GM23338 (cell line): ENCODE measurements around the gene SGSH. TPM values are rescaled to one million over a fixed set of nuclear protein-coding genes. Genes with fewer than 3 reads are reported as not detected.

Experiments
- ATAC-seq: fragments of 200-7000 bp; cut with Tn5 transposase; 3 replicates; pipeline ENCODE4 v1.9.1; 2020
- DNase-seq: peaks from one replicate; pipeline ENCODE4 v3.0.0-alpha.2; 2015; ENCODE audit warnings: low spot score
- H2AFZ ChIP-seq: fragments of 200-600 bp; sonication (generic); 2 replicates; pipeline ENCODE4 v1.8.0; 2016; ENCODE audit warnings: antibody characterized with exemption, mild to moderate bottlenecking, moderate library complexity
- H3F3A ChIP-seq: fragments of 200-600 bp; sonication (generic); replicated peaks from 2 replicates; pipeline ENCODE4 v1.8.0; 2017; ENCODE audit warnings: antibody characterized with exemption, mixed run types, low read depth
- H3K27ac ChIP-seq: fragments of 200-600 bp; sonication (generic); 2 replicates; pipeline ENCODE4 v1.6.1; 2016; ENCODE audit warnings: low read depth
- H3K27me3 ChIP-seq: fragments of 200-600 bp; sonication (generic); 2 replicates; pipeline ENCODE4 v1.8.0; 2016; ENCODE audit warnings: mild to moderate bottlenecking, mixed run types, moderate library complexity; ENCODE audit not compliant: insufficient read depth
- H3K36me3 ChIP-seq: fragments of 200-600 bp; sonication (generic); 2 replicates; pipeline ENCODE4 v1.8.0; 2016; ENCODE audit warnings: mild to moderate bottlenecking; ENCODE audit not compliant: insufficient read depth
- H3K4me1 ChIP-seq: fragments of 200-600 bp; sonication (generic); 2 replicates; pipeline ENCODE4 v1.8.0; 2016; ENCODE audit warnings: mild to moderate bottlenecking, moderate library complexity; ENCODE audit not compliant: insufficient read depth
- H3K4me2 ChIP-seq: fragments of 200-600 bp; sonication (generic); 2 replicates; pipeline ENCODE4 v1.7.1; 2017; ENCODE audit warnings: mixed run types
- H3K4me3 ChIP-seq: fragments of 200-600 bp; sonication (generic); 2 replicates; pipeline ENCODE4 v1.6.1; 2016; ENCODE audit warnings: mixed run types
- H3K79me2 ChIP-seq: fragments of 200-600 bp; sonication (generic); replicated peaks from 2 replicates; pipeline ENCODE4 v1.8.0; 2017; ENCODE audit warnings: mild to moderate bottlenecking; ENCODE audit not compliant: insufficient read depth
- H3K9me2 ChIP-seq: fragments of 200-600 bp; sonication (generic); 2 replicates; pipeline ENCODE4 v1.8.0; 2017; ENCODE audit not compliant: insufficient read depth
- H4K20me1 ChIP-seq: fragments of 200-600 bp; sonication (generic); replicated peaks from 2 replicates; pipeline ENCODE4 v1.8.0; 2017; ENCODE audit warnings: mild to moderate bottlenecking; ENCODE audit not compliant: insufficient read depth
- H3K27ac Mint-ChIP-seq: 2 replicates; pipeline ENCODE4 v1.8.0; 2020; ENCODE audit warnings: inconsistent platforms, mild to moderate bottlenecking, moderate library complexity, mixed read lengths
- H3K27me3 Mint-ChIP-seq: 3 replicates; pipeline ENCODE4 v1.8.0; 2022; ENCODE audit warnings: low read depth, mild to moderate bottlenecking, moderate library complexity, mixed read lengths, inconsistent platforms; ENCODE audit not compliant: insufficient read depth, poor library complexity
- H3K36me3 Mint-ChIP-seq: 3 replicates; pipeline ENCODE4 v1.8.0; 2021; ENCODE audit warnings: low read depth, mild to moderate bottlenecking, inconsistent platforms, moderate library complexity, mixed read lengths
- H3K4me1 Mint-ChIP-seq: 3 replicates; pipeline ENCODE4 v1.8.0; 2020; ENCODE audit warnings: mild to moderate bottlenecking, inconsistent platforms, mixed read lengths
- H3K4me3 Mint-ChIP-seq: 3 replicates; pipeline ENCODE4 v1.8.0; 2021; ENCODE audit warnings: moderate library complexity, mild to moderate bottlenecking, inconsistent platforms, mixed read lengths
- H3K9me3 Mint-ChIP-seq: 3 replicates; pipeline ENCODE4 v1.8.0; 2020; ENCODE audit warnings: moderate library complexity, mild to moderate bottlenecking, inconsistent platforms, mixed read lengths
- CREB1 ChIP-seq: fragments of 250-450 bp; sonication (Bioruptor Pico); IDR thresholded peaks from 2 replicates; pipeline ENCODE4 v1.5.0; 2020; ENCODE audit warnings: low read depth, mild to moderate bottlenecking, moderate library complexity
- ETS1 ChIP-seq: IDR thresholded peaks from 2 replicates; pipeline ENCODE4 v1.6.1; 2016; ENCODE audit warnings: antibody characterized with exemption
- EZH2 ChIP-seq: fragments of 200-600 bp; sonication (generic); IDR thresholded peaks from one replicate; pipeline ENCODE4 v1.8.0; 2017; ENCODE audit warnings: antibody characterized with exemption, mild to moderate bottlenecking, low read depth; ENCODE audit not compliant: unreplicated experiment
- EZH2phosphoT487 ChIP-seq: fragments of 200-600 bp; sonication (generic); IDR thresholded peaks from one replicate; pipeline ENCODE4 v1.8.1; 2018; ENCODE audit warnings: antibody characterized with exemption; ENCODE audit not compliant: unreplicated experiment
- NANOG ChIP-seq: IDR thresholded peaks from 2 replicates; pipeline ENCODE4 v1.6.1; 2016; ENCODE audit warnings: antibody characterized with exemption, borderline replicate concordance
- POLR2AphosphoS5 ChIP-seq: IDR thresholded peaks from 2 replicates; pipeline ENCODE4 v1.6.1; 2016; ENCODE audit warnings: antibody characterized with exemption, low read depth
- STAT1 ChIP-seq: IDR thresholded peaks from one replicate; pipeline ENCODE4 v1.6.1; 2016; ENCODE audit warnings: antibody characterized with exemption; ENCODE audit not compliant: unreplicated experiment
- ZNF114 ChIP-seq: fragments of 250-450 bp; sonication (Bioruptor Pico); IDR thresholded peaks from 2 replicates; pipeline ENCODE4 v1.5.0; 2020; ENCODE audit warnings: mild to moderate bottlenecking, moderate library complexity
- ZNF331 ChIP-seq: fragments of 250-450 bp; sonication (Bioruptor Pico); IDR thresholded peaks from 2 replicates; pipeline ENCODE4 v1.5.0; 2020; ENCODE audit warnings: low read depth, mild to moderate bottlenecking, moderate library complexity
- polyA plus RNA-seq: library from polyadenylated mRNA; unstranded; fragments of >200 nt; fragmentation: Nextera tagmentation; extraction: Ambion mirVana; gene quantifications from 2 replicates; pipeline ENCODE4 v1.2.1, GENCODE V29; 2016
- total RNA-seq: library from RNA; depleted of rRNA; stranded (reverse); fragments of >200 nt; shearing (Covaris generic); gene quantifications from 2 replicates; pipeline ENCODE4 v1.2.3, GENCODE V29; 2014
- TF ChIP-seq, protein P1 (sequence below), 2 experiments: fragments of 200-600 bp in 1 of 2; sonication (generic) in 1 of 2; conservative IDR thresholded peaks; 2 replicates each; pipeline versions ENCODE4 v1.5.1 to v1.6.1; 2016 to 2017; ENCODE audit warnings: antibody characterized with exemption in 2 of 2, low read depth in 2 of 2, mild to moderate bottlenecking in 2 of 2, moderate library complexity in 1 of 2

The SGSH gene
- total and polyA plus RNA-seq, 2 experiments from 2014 or later: 9.6 to 17.5 TPM

DNA sequence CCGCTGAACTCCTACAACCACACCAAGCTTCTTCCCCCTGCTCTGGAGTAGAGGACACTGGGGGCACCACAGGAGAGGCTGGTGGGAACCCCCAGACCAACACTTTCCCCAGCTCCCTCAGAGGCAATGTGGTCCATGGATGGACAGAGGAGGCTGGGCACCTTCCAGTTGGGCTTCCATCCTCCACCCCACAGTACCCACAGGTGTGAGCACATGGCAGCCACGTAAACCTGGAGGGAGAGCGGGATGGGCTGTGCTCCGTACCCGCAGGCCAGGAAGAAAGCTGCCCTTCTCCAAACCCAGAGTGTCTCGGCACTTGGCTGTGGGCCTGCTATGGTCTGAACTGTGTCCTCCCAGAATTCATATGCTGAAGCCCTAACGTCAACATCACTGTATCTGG lies 1.7 kb downstream of the SGSH start:
- no peak overlapping the region for H3K4me3 ChIP-seq
- peak overlapping the region; percentile 94 for H3K4me3 Mint-ChIP-seq
- H3K4me2 ChIP-seq: no peak overlapping the region
- H3K9me3 Mint-ChIP-seq: no peaks in the 10 kb centered on the region
- H3K27me3 ChIP-seq: no peaks in the 10 kb centered on the region
- no peak overlapping the region for H3K27ac Mint-ChIP-seq
- H3K4me1 Mint-ChIP-seq: peaks cover 6% of the 10 kb centered on the region; the same call in 2 of the 3 replicates
- no peak overlapping the region for H2AFZ ChIP-seq
- no peaks in the 10 kb centered on the region for H3K9me2 ChIP-seq
- peaks cover 7% of the 10 kb centered on the region; the same call in 1 of the 2 replicates for H3K79me2 ChIP-seq
- no peak for ATAC-seq
- H3F3A ChIP-seq: peaks cover 7% of the 10 kb centered on the region; the same call in 1 of the 2 replicates
- H4K20me1 ChIP-seq: no peaks in the 10 kb centered on the region
- peaks cover 7% of the 10 kb centered on the region for H3K27me3 Mint-ChIP-seq
- H3K36me3 ChIP-seq: no peaks in the 10 kb centered on the region
- 0 out of 2 replicates have a peak, but pooled peaks cover 3% of the 10 kb centered on the region for H3K4me1 ChIP-seq
- no peak for TF ChIP-seq ZNF331
- H3K27ac ChIP-seq: no peak overlapping the region
- H3K36me3 Mint-ChIP-seq: peaks cover 21% of the 10 kb centered on the region
- no peak for DNase-seq

DNA sequence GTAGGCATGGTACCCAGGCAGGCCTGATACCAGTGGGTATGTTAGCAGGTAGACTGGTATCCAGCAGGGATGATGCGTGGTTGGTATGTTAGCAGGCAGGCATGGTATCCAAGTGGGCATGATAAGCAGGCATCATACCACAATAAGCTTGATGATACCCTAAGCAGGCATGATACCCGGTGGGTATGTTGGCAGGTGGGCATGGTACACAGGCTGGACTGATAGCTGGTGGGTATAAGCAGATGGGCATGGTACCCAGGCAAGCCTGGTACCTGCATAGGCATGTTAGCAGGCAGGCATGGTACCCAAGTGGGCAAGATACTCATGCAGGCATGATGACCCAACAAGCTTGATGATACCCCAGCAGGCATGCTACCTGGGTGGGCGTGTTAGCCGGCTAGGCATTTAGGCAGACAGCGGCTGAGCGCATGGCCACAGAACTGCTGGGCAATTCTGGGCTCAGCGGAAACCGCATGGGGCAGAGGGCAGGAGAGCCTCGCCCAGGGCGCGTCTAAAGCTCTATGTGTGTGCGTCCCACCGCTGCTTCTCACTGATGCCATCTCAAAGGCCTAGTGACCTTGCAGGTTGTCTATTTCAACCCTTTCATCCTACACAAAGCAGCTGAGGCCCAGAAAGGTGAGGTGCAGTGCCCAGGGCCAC lies 2.3 kb downstream of the SGSH start:
- no peaks in the 10 kb centered on the region for H3K9me3 Mint-ChIP-seq
- TF ChIP-seq NANOG (no peak), ETS1 (no peak), ZNF331 (no peak)
- H3F3A ChIP-seq: peaks cover 7% of the 10 kb centered on the region; the same call in 1 of the 2 replicates

GRCh38 chr17:80216473-80217456 lies 3.4 kb downstream of the SGSH start:
- 0 out of 2 replicates have a peak, but pooled peaks cover 3% of the 10 kb centered on the region for H3K4me1 ChIP-seq
- no peak overlapping the region for H3K4me3 ChIP-seq
- no peaks in the 10 kb centered on the region for H3K9me2 ChIP-seq
- H4K20me1 ChIP-seq: no peaks in the 10 kb centered on the region
- no peaks in the 10 kb centered on the region; the same call in 1 of the 2 replicates for H3K36me3 ChIP-seq
- Mint-ChIP-seq H3K36me3 (peaks cover 18% of the 10 kb centered on the region), H3K4me1 (peaks cover 6% of the 10 kb centered on the region; the same call in 2 of the 3 replicates), H3K27me3 (peaks cover 11% of the 10 kb centered on the region), H3K27ac (no peak overlapping the region), H3K4me3 (no peak overlapping the region), H3K9me3 (no peaks in the 10 kb centered on the region)
- no peak for DNase-seq
- no peak overlapping the region for H3K27ac ChIP-seq
- 0 out of 2 replicates have a peak, but pooled peaks cover 7% of the 10 kb centered on the region for H3K79me2 ChIP-seq
- H2AFZ ChIP-seq: no peak overlapping the region
- no peak for ATAC-seq
- no peaks in the 10 kb centered on the region for H3K27me3 ChIP-seq
- H3K4me2 ChIP-seq: no peak overlapping the region
- H3F3A ChIP-seq: peaks cover 7% of the 10 kb centered on the region; the same call in 1 of the 2 replicates
- TF ChIP-seq ZNF331 (no peak), NANOG (no peak), ZNF114 (CRISPR knock-in tag) (no peak), EZH2 (no peak), CREB1 (CRISPR knock-in tag) (no peak), STAT1 (no peak), POLR2AphosphoS5 (no peak), EZH2phosphoT487 (no peak)
- TF ChIP-seq, protein P1, sequence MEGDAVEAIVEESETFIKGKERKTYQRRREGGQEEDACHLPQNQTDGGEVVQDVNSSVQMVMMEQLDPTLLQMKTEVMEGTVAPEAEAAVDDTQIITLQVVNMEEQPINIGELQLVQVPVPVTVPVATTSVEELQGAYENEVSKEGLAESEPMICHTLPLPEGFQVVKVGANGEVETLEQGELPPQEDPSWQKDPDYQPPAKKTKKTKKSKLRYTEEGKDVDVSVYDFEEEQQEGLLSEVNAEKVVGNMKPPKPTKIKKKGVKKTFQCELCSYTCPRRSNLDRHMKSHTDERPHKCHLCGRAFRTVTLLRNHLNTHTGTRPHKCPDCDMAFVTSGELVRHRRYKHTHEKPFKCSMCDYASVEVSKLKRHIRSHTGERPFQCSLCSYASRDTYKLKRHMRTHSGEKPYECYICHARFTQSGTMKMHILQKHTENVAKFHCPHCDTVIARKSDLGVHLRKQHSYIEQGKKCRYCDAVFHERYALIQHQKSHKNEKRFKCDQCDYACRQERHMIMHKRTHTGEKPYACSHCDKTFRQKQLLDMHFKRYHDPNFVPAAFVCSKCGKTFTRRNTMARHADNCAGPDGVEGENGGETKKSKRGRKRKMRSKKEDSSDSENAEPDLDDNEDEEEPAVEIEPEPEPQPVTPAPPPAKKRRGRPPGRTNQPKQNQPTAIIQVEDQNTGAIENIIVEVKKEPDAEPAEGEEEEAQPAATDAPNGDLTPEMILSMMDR (conservative IDR thresholded peaks at IDR 0.05; ENCODE audit: low read depth in 2 of 2): no peak

More for the DNA sequence above, 2.3 kb downstream of the SGSH start:
- Mint-ChIP-seq H3K4me1 (peaks cover 6% of the 10 kb centered on the region; the same call in 2 of the 3 replicates), H3K27me3 (peaks cover 7% of the 10 kb centered on the region), H3K36me3 (peaks cover 16% of the 10 kb centered on the region), H3K4me3 (no peak overlapping the region), H3K27ac (no peak overlapping the region)
- Histone ChIP-seq H3K79me2 (0 out of 2 replicates have a peak, but pooled peaks cover 7% of the 10 kb centered on the region), H3K4me1 (0 out of 2 replicates have a peak, but pooled peaks cover 3% of the 10 kb centered on the region), H3K4me2 (no peak overlapping the region), H3K27me3 (no peaks in the 10 kb centered on the region), H3K27ac (no peak overlapping the region), H3K9me2 (no peaks in the 10 kb centered on the region), H2AFZ (no peak overlapping the region), H3K4me3 (no peak overlapping the region), H3K36me3 (no peaks in the 10 kb centered on the region), H4K20me1 (no peaks in the 10 kb centered on the region)
- DNase-seq (no peak), ATAC-seq (no peak)
